ENCODE results near the gene CHRDL1.
"Not testable (repeated sequence)": the region's sequence is repeated elsewhere in the genome, so short reads cannot be mapped to it uniquely, and the experiment has no call there.

DNA sequence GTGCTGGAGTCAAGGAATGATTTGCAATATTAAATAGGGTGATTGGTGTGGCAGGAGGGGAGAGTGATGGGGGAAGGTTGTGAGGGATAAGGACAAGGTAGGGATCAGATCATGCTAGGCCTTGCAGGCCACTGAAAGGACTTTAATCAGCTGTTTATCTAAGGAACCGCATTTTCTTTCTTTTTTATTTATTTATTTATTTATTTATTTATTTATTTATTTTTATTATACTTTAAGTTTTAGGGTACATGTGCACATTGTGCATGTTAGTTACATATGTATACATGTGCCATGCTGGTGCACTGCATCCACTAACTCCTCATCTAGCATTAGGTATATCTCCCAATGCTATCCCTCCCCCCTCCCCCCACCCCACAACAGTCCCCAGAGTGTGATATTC, 20.9 kb upstream of the CHRDL1 start:
- TF ChIP-seq, protein P1, sequence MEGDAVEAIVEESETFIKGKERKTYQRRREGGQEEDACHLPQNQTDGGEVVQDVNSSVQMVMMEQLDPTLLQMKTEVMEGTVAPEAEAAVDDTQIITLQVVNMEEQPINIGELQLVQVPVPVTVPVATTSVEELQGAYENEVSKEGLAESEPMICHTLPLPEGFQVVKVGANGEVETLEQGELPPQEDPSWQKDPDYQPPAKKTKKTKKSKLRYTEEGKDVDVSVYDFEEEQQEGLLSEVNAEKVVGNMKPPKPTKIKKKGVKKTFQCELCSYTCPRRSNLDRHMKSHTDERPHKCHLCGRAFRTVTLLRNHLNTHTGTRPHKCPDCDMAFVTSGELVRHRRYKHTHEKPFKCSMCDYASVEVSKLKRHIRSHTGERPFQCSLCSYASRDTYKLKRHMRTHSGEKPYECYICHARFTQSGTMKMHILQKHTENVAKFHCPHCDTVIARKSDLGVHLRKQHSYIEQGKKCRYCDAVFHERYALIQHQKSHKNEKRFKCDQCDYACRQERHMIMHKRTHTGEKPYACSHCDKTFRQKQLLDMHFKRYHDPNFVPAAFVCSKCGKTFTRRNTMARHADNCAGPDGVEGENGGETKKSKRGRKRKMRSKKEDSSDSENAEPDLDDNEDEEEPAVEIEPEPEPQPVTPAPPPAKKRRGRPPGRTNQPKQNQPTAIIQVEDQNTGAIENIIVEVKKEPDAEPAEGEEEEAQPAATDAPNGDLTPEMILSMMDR (IDR thresholded peaks at IDR 0.05): not testable (repeated sequence)
- TF ChIP-seq POLR2A (IDR thresholded peaks at IDR 0.05): not testable (repeated sequence)

Data from uterus (tissue), 2 donors.